Amniotic stem cell (primary cell): ENCODE data around the gene PSMB5.

Experiments
- DNase-seq: peaks from one replicate; lab custom pipeline; 2025; lab: John Stamatoyannopoulos, UW

The PSMB5 gene

DNA sequence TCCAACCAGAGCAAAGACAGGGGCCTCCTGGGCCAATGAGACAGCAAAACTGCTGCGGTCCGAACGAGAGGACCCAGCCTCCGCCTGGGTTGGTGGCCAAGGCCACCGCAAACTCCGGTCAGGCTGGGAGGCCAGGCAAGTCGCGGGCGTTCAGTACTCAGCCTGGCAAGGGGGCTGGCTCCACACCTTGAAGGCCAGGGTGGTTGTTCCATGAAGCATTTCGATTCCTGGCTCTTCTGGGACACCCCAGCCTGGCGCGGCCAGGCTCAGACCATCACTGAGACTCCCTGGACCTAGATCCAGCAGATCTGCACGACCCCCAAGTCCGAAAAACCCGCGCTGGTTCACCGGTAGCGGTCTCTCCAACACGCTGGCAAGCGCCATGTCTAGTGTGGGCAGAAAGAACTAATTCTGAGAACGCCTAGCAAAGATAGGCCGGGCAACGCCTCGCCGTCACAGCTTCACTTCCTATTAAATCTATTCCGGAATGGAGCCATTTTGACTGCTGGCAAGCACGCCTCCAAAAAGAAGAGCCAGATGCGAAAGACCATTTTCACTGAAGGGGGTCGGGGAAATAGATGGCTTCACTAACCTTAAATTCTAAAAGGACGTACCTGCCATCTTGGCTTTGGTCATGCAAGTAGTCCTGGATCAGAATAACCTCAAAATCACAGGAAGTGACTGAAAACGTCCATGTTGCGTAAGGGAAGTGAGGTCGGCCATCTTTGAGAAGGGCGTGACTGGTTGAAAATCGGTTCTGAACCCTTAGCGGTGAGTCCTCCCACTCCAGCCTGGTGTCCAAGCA lies at the start of gene PSMB5:
Gene PSMB5, minus strand, starts transcription at position 403 of the 805 bp plus-strand sequence. Its CDS starts 19 bp downstream, at position 384.
- no peak for DNase-seq

GRCh38 chr14:23080474-23080873 lies 45.8 kb upstream of the PSMB5 start:
- no peak for DNase-seq

GRCh38 chr14:23079716-23080115 lies 45.0 kb upstream of the PSMB5 start:
- DNase-seq, result no peak

DNA sequence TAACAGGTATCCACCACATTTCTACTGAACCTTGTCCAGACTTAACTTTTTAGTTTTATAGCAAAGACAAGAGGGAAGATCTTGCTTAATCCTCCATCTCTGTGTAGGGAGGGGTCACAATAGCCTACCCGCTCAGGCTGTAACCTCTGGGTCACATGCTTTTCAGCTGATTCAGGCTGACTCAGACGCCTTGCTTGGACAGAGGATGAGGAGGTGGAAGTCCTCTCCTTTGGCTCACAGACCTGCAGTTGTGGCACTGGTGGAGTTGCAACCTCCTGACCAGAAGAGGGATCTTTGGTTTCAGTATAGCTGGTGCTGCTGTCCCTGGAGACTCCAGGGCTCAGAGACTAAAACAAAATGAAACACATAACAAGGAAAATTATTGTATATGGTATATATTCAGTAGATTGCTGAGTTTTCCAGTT lies 44.0 kb upstream of the PSMB5 start:
- DNase-seq, result no peak

DNA sequence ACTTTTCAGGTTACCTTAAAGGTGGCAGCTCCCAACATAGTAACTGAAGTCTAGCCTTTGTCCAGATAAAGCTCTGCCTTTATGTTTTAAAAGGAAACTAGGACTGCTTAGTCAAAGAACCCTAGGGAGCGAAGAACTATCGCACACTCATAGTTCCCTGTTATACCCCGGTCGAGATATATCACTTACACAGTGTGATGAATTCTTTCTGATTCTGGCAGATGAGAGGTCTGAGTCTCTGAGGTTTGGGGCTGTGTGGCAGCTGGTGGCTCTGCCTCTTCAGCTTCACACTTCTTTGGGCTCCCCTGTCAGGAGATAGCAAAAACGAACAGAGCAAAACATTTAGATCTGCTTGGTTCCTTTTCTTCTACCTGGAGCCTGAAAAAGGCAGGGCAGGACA lies 43.3 kb upstream of the PSMB5 start:
- no peak for DNase-seq

DNA sequence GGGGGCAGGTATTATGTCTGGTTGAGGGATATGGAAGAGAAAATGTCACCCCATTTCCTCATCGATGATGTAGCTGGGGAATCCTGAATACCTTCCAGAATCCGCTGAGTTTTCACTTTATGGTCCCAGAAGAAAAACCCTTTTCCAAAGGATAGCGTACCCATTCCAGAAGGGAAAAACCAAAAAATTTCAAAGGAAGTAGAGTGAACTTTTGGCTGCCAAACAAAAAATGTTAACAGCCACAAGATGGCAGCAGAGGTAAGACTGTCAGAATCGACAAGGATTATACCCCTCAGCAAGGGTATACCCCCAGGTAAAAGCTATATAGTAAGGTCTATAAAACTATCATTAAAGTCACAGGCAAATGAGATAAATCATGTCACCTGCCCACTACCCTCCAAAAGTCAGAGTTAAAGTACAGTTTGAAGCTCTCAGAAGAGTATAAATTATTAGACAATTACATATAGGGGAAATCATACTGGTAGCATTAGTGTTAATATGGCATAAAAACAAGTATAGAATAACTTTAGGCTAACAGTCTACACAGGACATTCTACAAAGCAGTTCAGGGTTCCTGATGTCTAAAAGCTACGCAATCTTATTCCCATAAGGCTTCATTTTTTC lies 42.2 kb upstream of the PSMB5 start:
- DNase-seq, result no peak

DNA sequence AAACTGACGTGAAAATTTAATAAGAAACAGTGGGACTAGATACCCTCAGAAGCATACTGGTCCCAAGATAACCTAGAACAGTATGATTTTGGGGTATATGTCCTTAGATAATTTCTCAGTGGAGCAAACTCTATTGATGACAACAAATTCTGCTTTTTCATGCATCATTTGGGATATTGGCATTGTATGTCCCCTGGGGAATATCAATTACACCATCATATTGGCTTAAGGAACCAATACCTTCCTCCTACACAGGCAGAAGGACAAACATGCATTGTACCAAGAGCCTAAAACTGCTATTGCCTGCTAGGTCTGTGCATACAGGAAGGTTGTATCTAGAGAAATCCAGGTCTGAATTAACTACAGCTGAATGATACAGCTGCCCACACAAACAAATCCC lies 40.2 kb upstream of the PSMB5 start:
- no peak for DNase-seq

- DNase-seq, result no peak
Measured at GRCh38 chr14:23071921-23072539, 37.3 kb upstream of the PSMB5 start.

DNA sequence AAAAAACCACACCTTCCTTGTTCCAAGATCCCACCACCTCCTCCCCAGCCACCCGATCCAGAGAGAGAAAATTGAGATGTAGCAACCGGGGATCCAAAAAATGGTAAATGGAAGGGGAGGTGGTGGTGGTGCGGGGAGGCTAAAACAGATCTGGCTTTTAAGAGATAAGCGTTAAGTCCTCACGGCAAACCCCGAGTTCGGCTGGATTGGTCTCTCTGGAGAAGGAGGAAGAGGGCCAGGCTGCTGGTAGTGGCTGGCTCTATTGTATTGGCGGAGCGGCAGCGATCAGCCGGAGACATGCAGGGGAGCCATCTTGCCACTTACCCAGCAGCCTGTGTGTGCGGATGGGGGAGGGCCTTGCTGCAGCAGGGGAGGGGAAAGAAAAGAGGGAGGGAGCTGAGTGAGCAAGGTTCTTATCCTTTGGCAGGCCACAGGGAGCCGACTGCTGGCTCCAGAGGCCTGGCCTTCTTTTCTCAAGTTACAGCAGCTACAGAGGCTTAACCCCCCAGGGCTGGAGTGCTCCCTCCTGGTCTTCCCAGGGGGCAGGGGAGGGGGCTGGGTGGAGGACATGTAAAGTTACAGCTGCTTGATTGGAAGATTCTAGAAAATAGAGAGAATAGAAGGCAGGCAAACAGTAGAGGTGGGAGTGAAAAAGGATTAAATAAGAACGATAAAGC lies 36.7 kb upstream of the PSMB5 start:
- no peak for DNase-seq

- no peak for DNase-seq
Measured at GRCh38 chr14:23070262-23071129, 35.8 kb upstream of the PSMB5 start.

- DNase-seq, result no peak
Measured at GRCh38 chr14:23069413-23069806, 34.7 kb upstream of the PSMB5 start.

DNA sequence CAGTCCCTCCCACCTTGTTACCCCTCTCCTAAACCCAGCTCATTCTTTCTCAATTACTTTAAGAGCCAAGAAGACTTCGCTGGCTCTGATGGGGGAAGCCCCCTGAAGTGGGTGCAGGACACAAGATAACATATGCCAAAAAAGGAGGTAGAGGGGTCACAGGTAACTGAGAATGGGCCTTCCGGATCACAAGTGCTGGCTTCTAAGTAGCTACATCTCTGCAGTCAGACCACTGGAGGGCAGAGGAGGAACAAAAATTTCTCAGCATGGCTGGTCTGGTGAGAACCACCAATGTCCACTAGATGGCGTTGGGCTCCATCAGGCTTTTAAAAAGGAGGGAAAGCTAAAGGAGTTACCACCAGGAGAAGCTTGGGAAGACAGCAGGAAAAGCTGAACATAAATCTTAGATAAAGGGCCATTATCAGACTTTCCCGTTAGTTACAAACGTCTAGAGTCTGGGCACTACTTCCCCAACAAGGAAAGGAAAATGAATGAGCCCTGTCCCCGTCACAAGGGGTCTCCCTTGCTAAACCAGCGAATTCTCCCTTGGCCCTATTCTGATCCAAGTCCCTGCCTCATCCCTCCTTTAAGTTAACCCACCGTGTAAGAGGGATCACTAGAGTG lies 34.2 kb upstream of the PSMB5 start:
- no peak for DNase-seq

DNA sequence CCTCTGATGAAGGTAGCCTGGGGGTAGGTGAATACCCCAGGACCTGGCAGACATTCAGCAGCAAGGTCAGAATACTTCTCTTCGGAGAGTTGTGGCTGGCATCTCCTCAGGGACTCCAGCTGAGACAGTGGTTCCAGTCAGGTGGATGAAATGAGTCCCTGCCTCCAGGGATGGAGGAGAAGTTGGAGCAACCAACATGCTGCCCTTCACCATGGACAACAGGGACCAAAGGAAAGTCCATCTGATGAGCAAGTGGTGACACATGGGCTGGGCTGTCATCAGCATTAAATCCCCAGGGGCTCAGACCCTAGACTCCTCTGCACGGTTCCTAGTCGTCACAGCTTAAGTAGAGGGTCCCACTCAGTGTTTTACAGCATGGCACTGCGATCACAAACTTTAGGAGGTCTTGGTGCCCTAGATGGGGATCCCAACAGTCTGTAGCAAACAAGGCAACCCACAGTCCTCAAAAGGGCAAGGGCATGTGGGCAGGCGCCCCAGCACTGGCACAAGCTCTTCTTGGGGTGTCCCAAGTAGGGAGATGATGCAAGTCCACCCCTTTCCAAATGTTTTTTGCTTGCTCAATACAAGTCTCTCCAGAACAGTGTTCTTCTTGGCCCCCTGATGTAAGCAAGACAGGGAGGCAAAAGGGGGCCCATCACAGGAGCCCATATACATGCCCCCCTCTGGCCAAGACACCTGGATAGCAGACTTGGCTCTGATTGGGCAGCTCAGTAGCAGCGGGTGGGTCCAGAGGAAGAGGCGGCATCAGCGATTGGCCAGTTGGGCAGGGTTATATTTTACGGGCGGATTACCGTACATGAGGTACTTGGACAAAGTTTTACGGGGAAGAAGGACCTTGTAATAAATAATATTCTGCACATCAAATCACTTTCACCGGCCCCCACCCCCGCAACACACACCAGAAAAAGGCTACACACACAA lies 33.4 kb upstream of the PSMB5 start:
- no peak for DNase-seq

DNA sequence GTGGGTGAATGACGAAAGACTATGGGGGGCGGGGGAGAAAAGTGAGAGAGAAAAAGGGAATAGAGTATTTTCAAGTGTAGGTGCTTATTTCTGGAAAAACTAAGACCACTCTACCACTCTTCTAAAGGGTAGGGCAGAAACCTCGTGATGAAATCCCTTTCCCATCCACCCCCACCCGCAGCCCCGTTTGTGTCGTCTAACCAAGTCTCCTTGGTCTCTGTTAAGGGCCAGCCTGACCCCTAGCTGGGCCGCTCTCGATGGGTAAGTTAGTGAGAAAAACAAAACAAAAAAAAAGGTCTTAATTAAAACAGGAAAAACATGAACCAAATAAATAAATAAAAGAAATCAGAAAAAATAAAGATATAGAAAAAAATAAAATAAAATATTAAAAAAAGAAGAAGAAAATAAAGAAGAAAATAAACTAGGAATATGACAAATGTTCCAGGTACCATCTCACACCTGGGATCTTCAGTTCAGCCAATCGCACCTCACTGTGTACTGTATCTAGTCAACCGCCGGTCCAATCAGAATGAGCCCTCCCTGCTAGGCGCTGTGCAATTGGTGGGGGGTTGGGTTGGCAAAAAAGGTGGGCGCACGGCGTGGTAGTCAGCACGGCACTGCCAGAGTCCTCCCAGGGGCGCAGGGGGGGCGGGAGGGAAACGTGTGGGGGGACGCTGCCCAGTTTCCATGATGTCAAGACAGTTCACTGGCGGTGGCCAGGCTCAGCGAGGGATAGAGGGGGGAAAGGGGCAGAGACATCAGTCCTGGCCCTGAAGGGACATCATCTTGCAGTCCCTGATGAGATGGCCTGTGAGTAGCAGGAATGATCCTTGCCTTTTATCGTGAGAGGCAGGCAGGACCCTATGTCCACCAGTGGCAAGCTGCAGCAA lies 32.4 kb upstream of the PSMB5 start:
- DNase-seq, result no peak

- DNase-seq, result no peak
Measured at GRCh38 chr14:23066368-23066767, 31.7 kb upstream of the PSMB5 start.

DNA sequence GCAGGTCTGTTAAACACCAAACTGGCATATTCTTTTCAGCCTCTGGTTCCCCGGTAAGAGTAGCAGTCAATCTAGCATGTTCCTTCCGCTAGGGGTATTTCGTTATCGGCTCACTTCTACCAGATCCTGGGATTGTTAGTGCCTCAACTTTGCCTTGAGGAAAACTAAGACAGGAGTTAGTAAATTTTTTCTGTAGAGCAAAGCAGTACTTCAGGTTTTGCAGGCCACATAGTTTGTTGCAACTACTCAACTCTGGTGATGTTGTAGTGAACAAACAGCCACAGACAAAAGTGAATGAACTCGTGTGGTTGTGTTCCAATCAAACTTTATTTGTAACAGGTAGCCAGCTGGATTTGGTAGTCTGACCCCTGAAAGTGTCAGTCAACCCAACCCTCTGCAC lies 28.9 kb upstream of the PSMB5 start:
- DNase-seq, result no peak

DNA sequence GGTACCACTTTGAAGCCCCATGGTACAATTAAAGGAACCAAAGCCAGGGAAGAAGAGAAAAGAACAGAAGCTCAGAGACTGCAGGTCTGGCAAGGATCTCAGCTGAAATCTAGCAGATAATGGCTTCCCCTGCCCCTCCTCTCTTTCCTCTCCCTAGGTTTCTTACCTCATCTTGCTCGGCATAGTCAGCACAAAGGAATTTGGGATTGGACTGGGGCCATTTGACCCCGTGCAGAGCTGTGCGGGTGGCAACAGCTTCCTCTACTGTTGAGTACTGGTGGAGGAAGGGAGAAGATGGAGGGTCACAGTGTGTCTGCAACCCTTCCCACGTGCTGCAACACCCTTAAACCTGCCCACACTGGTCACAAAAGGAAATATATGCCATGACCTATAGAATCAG lies 27.3 kb upstream of the PSMB5 start:
- no peak for DNase-seq

DNA sequence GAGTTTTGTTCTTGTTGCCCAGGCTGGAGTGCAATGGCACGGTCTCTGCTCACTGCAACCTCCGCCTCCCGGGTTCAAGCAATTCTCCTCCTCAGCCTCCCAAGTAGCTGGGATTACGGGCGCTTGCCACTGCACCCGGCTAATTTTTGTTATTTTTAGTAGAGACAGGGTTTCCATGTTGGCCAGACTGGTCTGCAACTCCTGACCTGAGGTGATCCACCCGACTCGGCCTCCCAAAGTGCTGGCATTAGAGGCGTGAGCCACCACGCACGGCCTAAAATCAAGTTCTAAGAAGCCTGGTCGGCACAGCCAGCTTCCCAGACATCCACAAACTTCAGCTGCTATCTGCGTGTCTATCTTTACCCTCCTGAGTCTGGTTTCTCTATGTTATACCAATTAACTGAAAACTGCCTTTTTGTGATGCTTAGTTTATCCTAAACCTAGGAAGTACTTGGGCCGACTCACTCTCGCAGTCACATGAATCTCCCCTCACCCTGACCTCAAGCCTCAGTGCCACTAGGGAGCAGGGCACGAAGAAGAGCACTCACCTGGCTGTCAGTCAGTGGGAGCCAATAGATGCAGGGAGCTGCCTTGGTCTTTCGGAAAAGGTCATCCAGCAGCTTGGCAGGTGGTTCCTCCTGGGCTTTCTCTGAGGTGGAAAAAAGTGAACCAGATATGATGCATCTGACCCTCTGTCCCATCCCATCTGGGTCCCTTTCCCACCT lies 26.0 kb upstream of the PSMB5 start:
- no peak for DNase-seq
